Hematopoietic multipotent progenitor cell (in vitro differentiated cells): ENCODE measurements around the gene IKZF1. TPM values are rescaled to one million over a fixed set of nuclear protein-coding genes. Genes with fewer than 3 reads are reported as not detected.

Source experiments
- DNase-seq, 3 donors: peaks; one replicate each; pipeline ENCODE4 v3.0.0-alpha.2; 2011 to 2015; ENCODE audit warnings: low read depth in 2 of 3, low spot score in 2 of 3
- total RNA-seq: library from RNA; depleted of rRNA; stranded (reverse); fragments of >200 nt; gene quantifications from one replicate; pipeline ENCODE4 v1.2.3, GENCODE V29; 2012

Gene IKZF1
- total RNA-seq, 1 donor: 183 TPM

DNA sequence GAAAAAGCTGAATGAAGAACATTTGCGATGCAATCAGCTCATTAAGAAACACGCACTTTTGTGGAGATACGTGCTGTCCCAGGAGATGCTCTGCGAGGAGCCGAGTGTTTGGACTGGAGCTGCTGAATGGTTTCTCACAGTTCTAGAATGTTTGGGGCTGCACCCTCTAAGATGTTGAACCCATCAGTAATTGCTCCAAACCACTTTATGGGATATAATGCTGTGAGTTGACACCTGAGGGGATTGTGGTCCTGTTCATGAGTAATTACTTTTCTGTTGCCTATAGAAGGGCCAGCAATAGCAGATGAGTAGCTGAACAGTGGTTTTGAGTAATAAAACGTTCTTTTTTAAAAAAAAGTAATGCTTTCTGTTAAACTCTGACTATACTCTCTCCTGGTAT is 63.1 kb downstream of the IKZF1 start:
- no peak for DNase-seq

DNA sequence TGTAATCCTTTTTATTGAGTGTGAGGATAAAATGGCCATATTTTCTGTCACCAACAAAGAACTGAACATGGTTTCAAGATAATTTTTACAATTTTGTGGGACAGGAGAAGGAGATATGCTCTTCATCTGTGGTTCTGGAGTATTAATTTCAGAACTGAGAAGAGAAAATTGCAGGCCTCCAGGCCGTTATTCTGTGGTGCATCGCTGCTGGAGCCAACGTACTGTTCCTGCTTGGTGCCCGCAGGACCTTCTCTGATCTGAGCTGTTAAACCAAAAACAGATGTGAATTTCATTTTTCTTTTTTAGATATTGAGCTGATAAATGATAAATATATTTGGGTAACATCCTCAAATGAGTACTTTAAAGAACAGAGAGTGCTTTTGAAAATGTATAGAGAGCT is 63.9 kb downstream of the IKZF1 start:
- DNase-seq: no peak

DNA sequence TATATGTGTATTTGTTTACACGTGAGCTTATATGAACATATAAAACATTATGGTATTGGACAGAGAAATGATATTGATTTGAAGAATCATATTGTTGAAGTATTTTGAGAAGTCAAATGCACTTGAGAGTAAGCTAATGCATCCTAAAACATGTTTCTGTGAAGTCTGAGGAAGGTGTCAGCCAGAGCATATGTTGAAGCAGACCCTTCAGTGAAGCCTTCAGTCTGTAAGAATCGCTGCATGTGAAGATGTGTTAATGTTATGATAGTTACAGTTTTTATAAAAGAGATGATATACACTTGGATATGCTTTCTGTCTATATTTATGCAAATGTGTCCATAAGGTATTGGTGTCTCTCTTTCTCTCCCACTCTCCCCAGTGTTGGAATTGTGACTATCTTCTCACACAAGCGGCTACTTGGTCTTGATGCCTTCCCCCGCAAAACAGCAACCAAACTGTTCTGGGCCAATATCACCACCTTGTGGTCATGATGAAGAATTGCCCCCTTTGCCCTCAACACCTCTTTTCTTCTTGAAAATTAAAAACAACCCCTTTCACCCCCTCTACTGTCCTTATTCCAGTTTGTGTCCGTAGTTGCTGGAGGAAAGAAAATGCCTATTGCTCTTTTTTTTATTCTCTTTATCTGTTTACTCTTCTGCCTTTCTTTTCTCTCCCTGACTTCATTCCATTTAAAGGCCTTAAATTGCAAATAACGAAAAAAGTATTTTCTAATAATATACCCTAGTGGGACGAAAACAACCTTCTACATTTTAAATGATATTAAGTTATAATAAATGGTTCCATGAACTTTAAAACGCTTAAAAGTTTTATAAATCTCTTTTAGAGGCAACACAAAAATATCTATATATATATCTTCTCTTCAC is 64.9 kb downstream of the IKZF1 start:
- DNase-seq: peak; percentile 63 to 90 (median 84)

DNA sequence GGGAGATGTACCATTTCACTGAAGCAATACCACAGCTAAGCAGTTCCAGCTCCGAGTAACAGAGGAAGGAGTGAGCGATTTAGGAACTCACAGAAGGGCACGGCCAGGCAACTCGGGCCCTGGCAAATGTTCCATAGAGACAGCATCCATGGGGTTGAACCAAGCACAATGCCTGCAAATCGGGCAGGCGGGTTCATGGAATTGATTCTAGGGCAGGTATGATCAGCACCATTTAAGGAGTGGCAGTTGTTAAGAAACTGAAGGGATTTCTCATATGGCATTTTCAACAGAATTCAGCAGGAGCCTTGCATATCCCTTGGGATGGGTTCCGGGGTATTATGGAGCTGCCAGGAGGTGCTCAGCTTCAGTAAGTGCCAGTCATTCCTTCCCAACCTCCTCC is 66.4 kb downstream of the IKZF1 start:
- DNase-seq: no peak

DNA sequence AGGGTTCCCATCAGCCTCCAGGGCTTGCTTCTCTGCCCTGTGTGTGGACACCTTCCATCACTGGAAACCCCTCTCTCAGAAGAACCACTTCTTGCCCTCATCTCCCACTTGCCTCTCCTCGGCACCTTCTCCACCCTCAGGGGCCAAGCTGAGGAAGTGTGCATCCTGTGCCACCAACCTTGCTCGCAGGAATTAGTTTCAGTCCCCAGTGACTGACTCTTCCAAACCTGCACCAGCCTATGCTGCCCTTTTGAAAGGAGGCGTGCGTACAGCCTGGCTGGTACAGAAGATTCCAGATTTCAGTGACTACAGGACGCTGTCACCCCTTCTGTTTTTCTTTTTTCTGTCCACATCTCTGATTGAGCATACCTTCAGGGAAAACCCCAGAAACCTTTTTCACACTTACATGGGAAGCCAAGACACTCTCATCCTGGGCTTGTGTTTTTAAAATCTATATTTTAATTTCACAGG is 67.1 kb downstream of the IKZF1 start:
- DNase-seq: no peak

DNA sequence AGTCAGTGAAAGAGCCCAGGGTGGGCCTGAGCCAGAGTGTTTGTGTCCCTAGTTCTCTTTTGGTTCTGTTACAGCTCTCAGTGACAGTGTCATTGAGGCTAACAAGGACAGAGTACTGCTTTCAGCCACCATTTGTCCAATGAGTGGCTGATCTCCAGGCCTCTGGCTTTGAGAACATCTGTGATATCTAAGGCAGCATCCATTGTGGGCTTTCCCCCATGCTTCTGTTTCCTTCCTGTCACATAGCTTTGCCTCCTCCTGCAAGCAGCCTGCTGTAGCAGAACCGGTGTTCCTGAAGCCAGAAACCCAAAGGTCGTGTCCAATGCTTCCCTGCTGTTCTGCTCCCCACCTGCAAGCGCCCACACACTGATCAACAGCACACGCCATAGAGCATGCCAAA is 68.4 kb downstream of the IKZF1 start:
- DNase-seq: peak in 1 of 3 donors; percentile 36

DNA sequence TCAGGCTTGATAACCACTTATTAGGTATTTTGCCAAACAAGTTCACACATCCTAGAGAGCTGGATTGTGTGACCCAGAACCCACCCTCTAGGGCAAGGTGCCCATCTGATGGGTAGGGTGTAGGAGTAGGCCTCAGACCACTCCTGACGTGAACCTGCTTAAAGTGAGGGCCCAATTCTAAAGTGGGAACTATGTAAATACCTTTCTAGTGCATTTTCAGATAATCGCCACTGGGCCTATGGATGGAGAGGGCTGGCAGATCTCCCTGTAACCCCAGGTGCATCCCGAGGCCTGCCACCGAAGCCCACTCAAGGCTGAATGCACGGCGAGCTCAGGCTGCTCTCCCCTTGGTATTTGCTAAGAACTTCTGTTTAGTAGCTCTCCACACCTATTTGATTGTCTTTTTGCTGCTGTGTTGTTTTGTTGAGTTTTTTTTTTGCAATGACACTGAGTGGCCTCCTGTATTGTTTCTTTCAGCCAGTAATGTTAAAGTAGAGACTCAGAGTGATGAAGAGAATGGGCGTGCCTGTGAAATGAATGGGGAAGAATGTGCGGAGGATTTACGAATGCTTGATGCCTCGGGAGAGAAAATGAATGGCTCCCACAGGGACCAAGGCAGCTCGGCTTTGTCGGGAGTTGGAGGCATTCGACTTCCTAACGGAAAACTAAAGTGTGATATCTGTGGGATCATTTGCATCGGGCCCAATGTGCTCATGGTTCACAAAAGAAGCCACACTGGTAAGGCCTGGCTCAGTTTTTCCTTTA is 71.7 kb downstream of the IKZF1 start:
- DNase-seq: no peak

DNA sequence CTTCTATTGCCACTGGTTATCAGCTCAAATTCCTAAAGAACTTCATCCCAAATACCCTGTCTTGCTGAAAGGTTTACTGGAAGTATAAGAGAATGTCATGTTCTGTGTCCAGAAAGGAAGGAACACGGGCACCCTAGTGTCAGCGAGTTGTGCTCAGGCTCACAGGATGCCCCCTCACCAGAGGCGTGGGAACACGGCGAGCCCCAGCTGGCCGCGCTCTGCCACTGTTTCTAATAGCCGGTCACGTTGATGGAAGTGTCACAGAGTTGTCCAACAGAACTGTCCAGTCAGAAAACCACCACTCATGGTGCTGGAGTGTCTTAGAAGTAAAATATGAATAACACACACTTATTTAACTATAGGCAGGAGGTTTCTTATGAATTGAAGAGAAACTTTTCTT is 72.8 kb downstream of the IKZF1 start:
- DNase-seq: no peak

DNA sequence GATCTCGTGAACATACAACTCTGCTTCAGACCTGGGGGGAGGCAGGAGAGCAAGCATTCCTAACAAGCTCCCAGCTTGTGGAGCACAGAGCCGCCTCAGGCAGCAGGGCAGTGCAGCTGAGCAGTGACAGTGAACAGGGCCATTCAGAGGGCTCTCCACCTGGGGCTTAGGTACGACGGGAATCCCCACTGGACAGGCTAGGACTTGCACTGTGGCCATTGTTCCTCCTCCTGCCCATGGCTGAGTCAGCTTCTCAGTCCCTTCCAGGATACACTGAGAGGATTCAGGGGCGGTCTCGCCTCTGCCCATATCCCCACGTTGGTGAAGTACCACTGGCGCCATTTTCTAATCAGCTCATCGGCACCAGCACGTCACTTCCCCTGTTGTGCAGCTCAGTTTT is 74.6 kb downstream of the IKZF1 start:
- DNase-seq: no peak

DNA sequence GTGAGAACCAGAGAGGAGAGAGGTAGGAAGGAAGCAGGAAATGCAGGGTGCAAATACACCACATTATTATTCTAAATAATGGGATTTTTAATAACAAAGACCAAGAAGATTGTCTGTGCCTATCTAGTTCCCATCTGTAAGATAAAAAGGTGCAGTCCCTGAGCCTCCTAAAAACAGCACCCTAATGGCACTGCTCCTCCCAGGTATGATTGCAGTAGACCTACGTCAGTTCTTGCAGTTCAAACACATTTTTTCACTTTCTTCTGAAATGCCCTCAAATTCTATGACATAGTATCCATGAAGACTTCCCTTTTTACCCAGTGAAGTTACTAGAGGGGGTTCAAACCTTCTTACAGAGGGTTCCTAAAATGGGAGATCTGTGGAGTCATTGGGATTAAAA is 75.0 kb downstream of the IKZF1 start:
- DNase-seq: no peak

DNA sequence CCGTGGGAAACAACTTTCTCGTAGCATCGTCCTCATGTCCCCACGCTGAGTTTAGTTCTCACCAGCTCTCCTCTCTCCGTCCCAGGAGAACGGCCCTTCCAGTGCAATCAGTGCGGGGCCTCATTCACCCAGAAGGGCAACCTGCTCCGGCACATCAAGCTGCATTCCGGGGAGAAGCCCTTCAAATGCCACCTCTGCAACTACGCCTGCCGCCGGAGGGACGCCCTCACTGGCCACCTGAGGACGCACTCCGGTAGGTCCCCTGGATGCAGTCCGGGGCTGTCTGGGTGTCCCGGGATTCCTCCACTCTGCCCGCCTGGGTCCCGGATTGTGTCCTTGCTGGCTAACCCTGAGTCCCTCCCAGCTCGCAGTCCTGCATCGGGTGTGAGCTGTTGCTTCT is 77.9 kb downstream of the IKZF1 start:
- DNase-seq: no peak

DNA sequence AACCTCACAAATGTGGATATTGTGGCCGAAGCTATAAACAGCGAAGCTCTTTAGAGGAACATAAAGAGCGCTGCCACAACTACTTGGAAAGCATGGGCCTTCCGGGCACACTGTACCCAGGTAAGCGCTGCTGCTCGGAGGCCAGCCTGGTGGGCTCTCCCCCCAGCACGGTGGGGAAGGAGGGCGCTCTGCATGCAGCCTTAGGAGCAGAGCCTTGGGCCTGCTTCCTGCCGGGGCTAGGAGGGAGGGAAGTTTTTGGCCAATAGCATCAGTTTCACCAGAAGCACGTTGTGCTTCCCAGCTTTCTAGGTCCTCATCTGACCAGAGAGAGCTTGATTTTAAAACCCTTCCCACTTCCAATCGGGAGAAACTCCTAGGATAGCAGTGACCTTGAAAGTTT is 82.8 kb downstream of the IKZF1 start:
- no peak for DNase-seq

DNA sequence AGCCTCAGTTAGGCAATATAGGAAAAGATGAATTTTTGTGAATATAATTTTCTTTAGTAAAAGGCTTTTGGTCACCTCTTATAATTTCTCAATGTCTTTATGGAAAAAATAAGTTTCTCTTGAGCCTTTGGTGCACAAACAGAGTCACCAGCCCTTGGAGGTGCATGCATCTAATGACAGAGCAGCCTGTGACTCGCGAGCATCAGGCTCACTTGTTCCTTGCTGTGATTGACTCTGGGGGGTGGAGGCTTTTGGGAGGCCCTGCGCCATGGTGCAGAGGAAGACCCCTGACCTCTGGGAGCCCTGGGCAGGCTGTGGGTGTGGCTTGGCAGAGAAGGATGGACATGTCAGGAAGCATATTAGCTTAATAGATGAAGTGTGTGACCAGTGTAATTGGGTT is 85.4 kb downstream of the IKZF1 start:
- no peak for DNase-seq

DNA sequence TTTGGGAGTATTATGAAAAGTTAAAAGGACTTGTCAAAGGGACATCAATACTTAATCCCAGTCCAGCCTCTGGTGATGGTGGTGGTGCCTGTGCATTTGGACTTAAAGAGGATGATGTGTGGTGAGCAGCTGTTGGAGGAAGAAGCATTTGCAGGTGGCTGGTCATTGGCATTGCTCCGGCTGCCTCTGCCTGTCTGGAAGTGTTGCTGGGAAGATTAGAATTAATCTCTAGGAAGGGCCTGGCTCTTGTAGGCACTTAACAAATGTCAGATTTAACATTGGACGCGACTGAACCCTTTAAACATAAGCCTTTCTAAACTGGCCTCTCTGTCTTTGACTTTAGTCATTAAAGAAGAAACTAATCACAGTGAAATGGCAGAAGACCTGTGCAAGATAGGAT is 86.9 kb downstream of the IKZF1 start:
- DNase-seq: no peak

DNA sequence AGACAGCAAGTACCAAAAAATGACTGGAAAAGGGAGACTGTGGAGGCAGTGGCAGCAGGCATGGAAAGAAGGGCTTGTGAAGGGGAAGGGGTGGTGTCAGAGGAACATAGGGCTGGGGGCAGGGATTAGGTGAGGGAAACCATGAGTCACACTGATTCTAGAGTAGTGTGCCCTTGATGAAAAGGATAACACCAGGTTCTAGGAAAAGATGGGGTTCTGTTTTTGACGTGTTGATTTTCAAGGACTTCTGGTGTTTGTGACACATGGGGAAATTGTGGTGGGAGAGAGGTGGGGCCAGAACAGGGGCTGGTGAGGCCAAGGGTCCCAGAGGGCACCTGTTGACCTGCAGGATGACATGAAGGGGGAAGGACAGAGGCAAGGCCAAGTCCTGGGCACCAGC is 88.6 kb downstream of the IKZF1 start:
- DNase-seq: no peak

DNA sequence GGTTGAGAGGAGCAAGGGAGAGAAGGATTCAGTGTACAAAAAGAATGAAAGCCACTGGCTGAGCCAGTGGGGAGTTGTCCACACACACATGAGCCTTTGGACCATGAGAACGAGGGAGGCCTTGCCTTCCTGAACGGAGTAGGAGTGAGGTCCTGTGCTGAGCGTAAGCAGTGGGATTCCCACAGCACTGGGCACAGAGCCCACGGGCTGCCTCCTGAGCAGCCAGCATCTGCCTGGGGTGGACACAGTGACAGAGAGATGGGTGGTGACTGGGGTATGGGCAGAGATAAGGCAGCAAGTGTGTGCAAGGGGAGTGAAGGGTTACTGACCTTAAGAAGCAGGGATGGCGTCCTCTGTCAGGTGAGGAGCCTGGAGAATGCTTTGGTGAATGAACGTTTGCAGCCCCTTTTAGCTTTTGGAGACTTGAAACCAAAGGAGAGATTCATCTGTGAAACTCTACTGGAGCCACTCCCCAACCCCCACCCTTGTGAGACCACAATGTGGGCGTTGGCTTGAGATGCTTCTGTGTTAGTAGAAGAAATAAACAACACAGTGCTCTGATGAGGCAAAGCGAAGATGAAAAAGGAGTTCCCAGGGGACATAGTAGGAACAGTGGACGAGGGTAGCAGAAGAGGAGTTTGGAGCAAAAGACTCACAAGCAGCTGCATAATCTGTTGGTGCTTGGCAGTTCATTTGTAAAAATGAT is 89.2 kb downstream of the IKZF1 start:
- DNase-seq: no peak

DNA sequence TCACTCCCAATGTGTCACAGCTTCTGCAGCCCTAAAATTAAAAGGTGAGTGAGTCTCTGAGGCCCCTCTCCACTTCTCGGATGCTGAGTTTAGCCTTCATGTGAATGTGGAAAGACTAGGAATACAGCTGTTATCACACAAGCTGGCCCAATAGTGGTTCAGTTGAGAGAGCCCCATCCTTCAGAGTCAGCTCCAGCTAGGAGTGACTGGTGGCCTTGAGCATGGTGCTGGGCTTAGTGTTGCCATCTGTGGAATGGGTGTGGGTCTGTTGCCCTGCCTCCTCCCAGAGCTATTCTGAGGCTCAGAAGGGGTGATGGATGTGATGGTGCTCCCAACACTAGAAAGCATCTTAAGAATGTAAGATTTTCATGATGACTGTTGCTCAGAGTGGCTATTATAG is 89.8 kb downstream of the IKZF1 start:
- DNase-seq: no peak

DNA sequence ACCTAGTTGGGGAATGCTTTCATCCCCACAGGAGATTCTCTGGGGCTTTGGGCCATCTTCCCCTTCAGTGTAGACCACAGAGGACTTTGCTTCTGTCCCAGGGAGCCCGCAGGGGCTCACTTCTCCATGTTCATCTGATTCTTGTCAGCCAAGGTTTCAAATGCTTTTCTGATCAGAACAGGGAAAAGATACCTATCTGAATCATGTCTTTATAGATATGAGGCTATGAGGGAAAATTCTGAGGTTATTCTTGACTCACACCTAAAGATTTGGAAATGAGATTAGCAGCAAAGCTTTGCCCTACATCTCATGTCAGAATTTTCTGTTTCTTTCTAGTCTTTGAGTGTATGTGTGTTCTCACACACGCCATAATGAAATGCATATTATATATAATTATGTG is 92.3 kb downstream of the IKZF1 start:
- no peak for DNase-seq

DNA sequence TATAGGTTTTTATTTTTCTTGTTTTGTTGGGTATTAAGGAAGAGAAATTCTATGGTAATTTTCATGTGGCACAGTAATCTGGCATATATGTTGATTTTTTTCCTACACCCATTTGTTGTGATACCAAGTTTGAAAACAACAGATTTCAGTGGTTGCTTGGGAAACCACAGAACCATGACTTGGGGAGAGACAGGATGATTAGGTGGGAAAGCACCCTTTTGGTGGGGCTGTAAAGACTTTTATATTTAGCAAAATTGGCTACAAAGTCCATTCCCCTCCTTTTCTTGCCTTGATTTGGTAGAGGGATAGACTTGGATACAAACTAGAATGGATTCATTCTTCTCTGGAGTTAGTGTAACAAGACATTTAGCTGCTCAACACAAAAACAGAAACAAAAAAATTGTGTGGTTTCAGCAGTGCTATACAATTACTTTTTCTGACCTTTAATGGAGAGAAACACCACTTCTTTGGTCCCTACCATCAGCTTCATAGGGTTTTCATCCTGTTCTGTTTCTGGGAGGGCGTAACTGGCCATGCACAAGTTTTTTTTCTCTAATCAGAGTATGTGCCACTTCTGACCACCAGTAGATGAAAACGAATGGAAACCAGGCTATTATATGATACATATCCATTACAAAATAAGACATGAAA is 92.9 kb downstream of the IKZF1 start:
- DNase-seq: no peak

DNA sequence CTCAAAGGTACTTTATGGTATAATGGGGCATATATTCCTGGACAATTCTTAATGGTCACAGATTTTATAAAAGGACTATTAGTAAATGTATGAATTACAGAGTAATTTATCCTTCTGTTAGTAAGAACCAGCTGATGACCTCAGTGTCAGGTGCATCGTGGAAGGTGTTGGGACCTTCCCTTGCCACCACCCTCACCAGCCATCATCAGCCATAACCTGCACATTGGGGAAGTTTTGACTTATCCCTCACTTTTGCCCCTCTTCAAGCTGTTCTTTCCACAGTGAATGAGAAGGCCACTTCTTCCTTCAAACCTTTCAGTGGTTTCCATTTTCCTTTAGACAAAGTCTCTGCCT is 93.4 kb downstream of the IKZF1 start:
- no peak for DNase-seq

DNA sequence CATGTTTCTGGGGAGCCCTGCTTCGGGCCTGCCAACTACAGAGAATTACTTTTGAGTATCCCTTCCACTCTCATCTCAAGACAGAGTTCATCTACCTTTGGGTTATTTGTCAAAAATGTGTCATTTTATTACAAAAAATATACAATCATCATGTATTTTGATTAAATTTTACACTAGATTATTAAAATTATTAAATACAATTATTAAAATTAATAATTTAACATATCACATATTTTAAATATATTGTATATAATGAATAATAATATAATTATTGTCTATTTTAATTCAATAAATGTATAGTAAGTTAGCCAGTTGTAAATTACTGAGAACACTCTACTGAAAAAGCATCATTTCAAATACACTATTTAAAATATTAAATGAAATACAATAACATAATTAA is 94.7 kb downstream of the IKZF1 start:
- DNase-seq: no peak
